SJCRH30 (cell line): Measurements from ENCODE around the gene FOXK2. TPM values are rescaled to one million over a fixed set of nuclear protein-coding genes. Genes with fewer than 3 reads are reported as not detected.

Source experiments
- DNase-seq, 2 experiments: peaks; one replicate each; pipeline ENCODE4 v3.0.0-alpha.2; 2015 to 2020
- H3K27ac ChIP-seq: fragments of 250-450 bp; sonication (Bioruptor Pico); 2 replicates; pipeline ENCODE4 v1.5.1; 2020; ENCODE audit warnings: mild to moderate bottlenecking, moderate library complexity
- H3K27me3 ChIP-seq: fragments of 250-450 bp; sonication (Bioruptor Pico); 2 replicates; pipeline ENCODE4 v1.5.1; 2020; ENCODE audit warnings: mild to moderate bottlenecking, moderate library complexity
- H3K36me3 ChIP-seq: fragments of 250-450 bp; sonication (Bioruptor Pico); 2 replicates; pipeline ENCODE4 v1.5.1; 2020; ENCODE audit warnings: mild to moderate bottlenecking, moderate library complexity
- H3K4me1 ChIP-seq: fragments of 250-450 bp; sonication (Bioruptor Pico); 2 replicates; pipeline ENCODE4 v1.5.1; 2020; ENCODE audit warnings: mild to moderate bottlenecking, moderate library complexity
- H3K4me3 ChIP-seq: fragments of 250-450 bp; sonication (Bioruptor Pico); 2 replicates; pipeline ENCODE4 v1.5.1; 2020; ENCODE audit warnings: mild to moderate bottlenecking, moderate library complexity
- H3K9me3 ChIP-seq: fragments of 250-450 bp; sonication (Bioruptor Pico); replicated peaks from 2 replicates; pipeline ENCODE4 v1.5.1; 2020; ENCODE audit warnings: mild to moderate bottlenecking, moderate library complexity
- total RNA-seq: library from RNA; depleted of rRNA; stranded (reverse); fragments of >200 nt; shearing (Covaris generic); gene quantifications from 2 replicates; pipeline ENCODE4 v1.2.3, GENCODE V29; 2014

The FOXK2 gene
- total RNA-seq, 1 experiment from 2014 or later: 95.0 TPM

DNA sequence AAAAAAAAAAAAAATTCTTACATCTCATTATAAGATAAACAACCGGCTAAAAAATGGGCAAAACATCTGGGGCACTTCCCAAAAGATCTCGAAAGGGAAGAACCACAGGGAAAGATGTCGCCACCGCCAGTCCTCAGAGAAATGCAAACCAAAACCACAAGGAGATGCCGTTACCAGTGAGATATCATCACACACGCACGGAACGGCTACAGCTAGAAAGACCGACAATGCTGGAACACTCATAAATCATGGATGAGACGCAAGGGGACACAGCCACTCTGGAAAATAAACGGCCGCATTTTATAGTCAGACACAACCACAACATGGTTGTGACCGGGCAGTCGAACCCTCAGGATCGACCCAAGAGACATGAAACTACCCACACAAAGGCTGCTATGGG, 104.2 kb downstream of the FOXK2 start:
- Histone ChIP-seq H3K4me1 (no peaks in the 10 kb centered on the region), H3K27ac (no peak overlapping the region), H3K9me3 (no peaks in the 10 kb centered on the region), H3K27me3 (no peaks in the 10 kb centered on the region), H3K4me3 (no peak overlapping the region), H3K36me3 (peaks cover 93% of the 10 kb centered on the region)
- no peak for DNase-seq

DNA sequence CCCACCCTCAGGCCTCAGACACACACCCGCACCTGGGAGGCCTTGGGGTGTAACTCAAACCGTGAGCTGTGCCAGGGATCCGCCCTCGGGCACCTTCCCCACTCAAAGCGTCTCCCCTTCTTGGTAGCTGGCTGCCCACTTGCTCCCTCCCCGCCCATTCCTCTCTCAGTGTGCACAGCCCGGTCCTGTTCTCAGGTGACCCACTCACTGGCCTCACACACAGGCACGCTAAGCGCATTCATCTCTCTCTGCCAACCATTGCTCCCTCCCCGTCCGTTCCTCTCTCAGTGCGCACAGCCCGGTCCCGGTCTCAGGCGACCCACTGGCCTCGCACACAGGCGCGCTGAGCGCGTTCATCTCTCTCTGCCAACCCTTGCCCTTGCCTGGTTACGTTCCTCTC, 107.9 kb downstream of the FOXK2 start:
- Histone ChIP-seq H3K4me1 (no peaks in the 10 kb centered on the region), H3K4me3 (no peak overlapping the region), H3K9me3 (no peaks in the 10 kb centered on the region), H3K27me3 (no peaks in the 10 kb centered on the region), H3K27ac (no peak overlapping the region), H3K36me3 (peaks cover 83% of the 10 kb centered on the region)
- DNase-seq: no peak

DNA sequence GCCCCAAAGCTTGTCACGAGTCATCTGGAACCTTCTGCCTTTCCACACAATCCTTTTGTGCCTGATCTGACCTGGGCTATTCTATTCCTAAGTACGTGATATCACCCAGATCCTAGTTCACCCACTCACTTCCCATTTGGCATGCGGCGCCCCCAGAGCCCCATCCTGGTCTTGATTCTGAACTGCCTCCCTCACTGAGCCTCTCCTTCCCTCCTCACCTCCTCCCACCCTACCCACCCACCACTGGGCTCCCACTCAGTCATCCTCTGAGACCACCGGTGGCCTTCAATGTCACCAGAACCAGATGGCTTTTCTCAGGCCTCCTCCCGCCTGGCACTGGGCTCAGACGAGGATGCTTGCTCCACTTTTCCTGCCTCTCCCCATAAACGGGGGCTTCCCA, 110.2 kb downstream of the FOXK2 start:
- no peaks in the 10 kb centered on the region for H3K4me1 ChIP-seq
- H3K36me3 ChIP-seq: peaks cover 76% of the 10 kb centered on the region
- no peak overlapping the region for H3K27ac ChIP-seq
- no peaks in the 10 kb centered on the region for H3K9me3 ChIP-seq
- DNase-seq: no peak
- H3K27me3 ChIP-seq: no peaks in the 10 kb centered on the region
- H3K4me3 ChIP-seq: no peak overlapping the region

DNA sequence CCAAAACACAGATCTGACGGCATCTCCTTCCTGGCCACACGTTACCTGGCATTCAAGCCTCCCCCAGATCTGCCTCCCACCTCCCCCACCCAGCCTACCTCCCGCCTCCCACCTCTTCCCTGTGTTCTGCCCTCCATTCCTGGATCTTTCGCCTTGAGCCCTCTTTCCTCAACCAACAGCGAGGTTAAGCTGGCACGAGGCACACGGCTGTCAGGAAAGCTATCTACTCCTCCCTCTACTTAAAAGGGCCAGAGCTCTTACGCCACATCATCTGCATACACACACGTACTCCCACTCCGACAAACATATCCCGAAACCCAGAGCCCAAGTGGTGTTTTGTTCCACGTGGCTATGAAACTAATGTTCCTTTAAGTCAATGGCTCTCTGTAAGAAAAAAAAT, 110.7 kb downstream of the FOXK2 start:
- Histone ChIP-seq H3K36me3 (peaks cover 72% of the 10 kb centered on the region), H3K4me3 (no peak overlapping the region)
- no peak for DNase-seq

DNA sequence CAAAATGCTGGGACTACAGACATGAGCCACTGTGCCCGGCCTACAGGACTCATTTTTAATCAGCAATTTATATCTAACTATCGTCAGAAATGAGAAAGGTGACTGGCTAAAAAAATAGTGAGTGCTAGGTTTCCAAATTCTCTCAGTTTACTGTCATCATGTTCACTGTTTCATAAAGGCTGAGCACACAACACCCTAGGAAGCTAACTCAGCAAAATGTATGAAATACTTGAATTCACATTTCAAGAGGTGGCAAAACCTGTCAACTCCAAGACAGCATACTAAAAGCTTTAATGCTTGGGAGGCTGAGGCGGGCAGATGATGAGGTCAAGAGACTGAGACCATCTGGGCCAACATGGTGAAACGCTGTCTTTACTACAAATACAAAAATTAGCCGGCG, 112.0 kb downstream of the FOXK2 start:
- H3K36me3 ChIP-seq: peaks cover 70% of the 10 kb centered on the region
- H3K27me3 ChIP-seq: no peaks in the 10 kb centered on the region
- H3K4me3 ChIP-seq: no peak overlapping the region
- H3K9me3 ChIP-seq: no peaks in the 10 kb centered on the region
- H3K27ac ChIP-seq: no peak overlapping the region
- no peak for DNase-seq
- no peaks in the 10 kb centered on the region for H3K4me1 ChIP-seq

More for the DNA sequence above, 110.7 kb downstream of the FOXK2 start:
- H3K9me3 ChIP-seq: no peaks in the 10 kb centered on the region
- no peaks in the 10 kb centered on the region for H3K27me3 ChIP-seq
- no peaks in the 10 kb centered on the region for H3K4me1 ChIP-seq
- H3K27ac ChIP-seq: no peak overlapping the region

DNA sequence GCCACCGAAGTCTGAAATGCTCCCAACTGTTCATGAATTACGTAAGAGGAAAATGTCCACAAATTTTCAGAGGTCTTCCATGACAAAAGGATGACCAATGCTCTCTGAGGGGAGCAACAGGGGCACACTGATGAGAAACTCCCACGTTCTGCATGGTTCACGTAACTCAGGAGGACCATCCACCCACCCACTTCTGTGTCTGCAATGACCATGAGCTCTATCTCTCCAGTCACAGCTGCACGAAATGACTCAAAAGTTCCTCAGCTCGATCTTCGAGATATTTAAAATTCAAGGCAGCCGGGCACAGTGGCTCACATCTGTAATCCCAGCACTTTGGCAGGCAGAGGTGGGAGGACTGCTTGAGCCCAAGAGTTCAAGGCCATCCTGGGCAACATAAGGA, 112.9 kb downstream of the FOXK2 start:
- DNase-seq: no peak
- H3K9me3 ChIP-seq: no peaks in the 10 kb centered on the region
- no peak overlapping the region for H3K4me3 ChIP-seq
- H3K27ac ChIP-seq: no peak overlapping the region
- H3K4me1 ChIP-seq: no peaks in the 10 kb centered on the region
- H3K27me3 ChIP-seq: no peaks in the 10 kb centered on the region
- H3K36me3 ChIP-seq: peaks cover 69% of the 10 kb centered on the region

DNA sequence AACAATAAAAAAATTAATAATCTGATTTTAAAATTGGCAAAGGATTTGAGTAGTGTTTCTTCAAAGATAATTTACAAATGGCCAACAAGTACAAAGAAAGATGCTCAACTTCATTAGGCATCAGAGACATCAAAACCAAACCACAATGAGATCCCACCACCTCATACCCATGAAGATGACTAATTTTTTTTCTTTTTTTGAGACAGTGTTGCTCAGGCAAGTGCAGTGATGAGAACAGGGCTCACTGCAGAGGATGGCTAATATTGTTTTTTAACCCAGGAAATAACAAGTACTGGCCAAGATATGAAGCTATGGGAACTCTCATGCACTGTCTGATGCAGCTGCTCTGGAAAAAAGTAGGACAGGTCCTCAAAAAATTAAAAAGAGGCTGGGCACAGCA, 113.8 kb downstream of the FOXK2 start:
- H3K9me3 ChIP-seq: no peaks in the 10 kb centered on the region
- H3K27ac ChIP-seq: no peak overlapping the region
- no peaks in the 10 kb centered on the region for H3K4me1 ChIP-seq
- H3K27me3 ChIP-seq: no peaks in the 10 kb centered on the region
- H3K36me3 ChIP-seq: peaks cover 65% of the 10 kb centered on the region
- no peak for DNase-seq
- H3K4me3 ChIP-seq: no peak overlapping the region

DNA sequence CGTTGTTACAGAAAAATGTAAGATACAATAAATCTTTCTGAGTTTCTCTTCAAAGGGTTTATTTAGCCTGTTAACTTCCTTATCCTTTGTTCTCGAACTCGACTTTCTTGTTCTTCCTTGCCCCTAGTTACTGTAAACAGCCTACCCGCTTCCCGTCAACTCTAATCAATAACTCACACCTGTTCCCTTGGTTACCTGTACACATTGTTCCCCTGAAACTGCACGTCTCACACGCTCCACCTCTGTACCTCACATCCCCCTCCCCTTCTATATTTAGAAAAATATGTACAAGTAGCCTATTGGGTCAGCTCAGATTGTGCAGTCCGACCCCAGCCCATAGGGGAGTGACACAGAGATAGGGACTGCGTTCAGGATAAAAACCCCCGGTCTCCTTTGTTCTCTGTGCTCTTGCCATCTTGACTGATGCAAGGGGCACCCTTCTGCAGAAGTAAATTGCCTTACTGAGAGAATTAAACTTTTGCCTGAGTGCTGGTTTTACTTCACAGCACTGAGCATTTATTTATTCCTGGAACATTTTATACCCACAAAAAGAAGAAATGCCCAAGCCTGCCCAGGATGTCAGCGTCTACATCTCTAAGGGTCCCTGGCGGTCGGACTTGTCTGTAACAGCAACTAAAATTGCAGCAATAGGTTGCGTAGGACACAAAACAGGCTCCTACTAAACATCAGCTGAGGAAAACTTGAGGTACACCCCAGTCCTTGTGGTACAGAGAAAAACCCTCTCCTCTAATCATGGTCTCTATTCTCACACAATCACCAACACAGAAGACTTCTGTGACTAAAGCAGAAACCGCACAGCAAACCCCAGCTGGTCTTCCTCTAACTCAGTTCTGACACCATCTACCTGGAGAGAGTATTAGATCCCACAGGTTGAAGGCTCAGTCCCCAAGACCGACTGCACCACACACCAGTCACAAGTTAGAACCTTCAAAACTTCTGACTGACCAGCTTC, 117.4 kb downstream of the FOXK2 start:
- H3K36me3 ChIP-seq: peaks cover 71% of the 10 kb centered on the region
- no peak for DNase-seq
- H3K4me3 ChIP-seq: no peak overlapping the region
- H3K4me1 ChIP-seq: no peaks in the 10 kb centered on the region
- no peak overlapping the region for H3K27ac ChIP-seq
- H3K9me3 ChIP-seq: no peaks in the 10 kb centered on the region
- H3K27me3 ChIP-seq: no peaks in the 10 kb centered on the region

DNA sequence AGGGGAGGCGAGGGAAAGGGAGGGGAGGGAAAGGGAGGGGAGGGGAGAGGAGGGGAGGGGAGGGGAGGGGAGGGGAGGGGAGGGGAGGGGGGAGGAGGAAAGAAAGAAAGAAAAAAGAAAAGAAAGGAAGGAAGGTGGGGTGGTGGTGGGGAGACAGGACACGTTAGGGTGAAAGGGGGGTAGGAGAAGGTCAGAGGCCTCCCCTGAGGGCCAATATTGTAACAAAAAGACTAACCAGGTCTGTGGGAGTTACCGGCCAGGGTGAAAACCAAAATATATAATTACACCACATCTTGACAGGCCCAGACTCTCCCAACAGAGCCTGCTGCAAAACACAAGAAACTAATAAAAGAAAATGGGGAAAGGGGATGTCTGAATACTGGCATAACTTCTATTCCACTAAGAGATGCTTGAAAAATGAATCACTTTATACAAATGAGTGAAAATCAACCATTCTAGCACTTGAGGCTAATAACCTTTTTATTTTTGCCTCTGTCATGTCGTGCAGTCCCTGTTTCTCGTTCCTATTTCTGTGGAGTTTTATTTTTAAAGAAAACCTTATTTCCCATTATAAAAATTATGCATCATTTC, 118.7 kb downstream of the FOXK2 start:
- Histone ChIP-seq H3K36me3 (peaks cover 73% of the 10 kb centered on the region), H3K27ac (no peak overlapping the region), H3K4me3 (no peak overlapping the region), H3K4me1 (no peaks in the 10 kb centered on the region), H3K27me3 (no peaks in the 10 kb centered on the region), H3K9me3 (no peaks in the 10 kb centered on the region)
- DNase-seq: no peak

DNA sequence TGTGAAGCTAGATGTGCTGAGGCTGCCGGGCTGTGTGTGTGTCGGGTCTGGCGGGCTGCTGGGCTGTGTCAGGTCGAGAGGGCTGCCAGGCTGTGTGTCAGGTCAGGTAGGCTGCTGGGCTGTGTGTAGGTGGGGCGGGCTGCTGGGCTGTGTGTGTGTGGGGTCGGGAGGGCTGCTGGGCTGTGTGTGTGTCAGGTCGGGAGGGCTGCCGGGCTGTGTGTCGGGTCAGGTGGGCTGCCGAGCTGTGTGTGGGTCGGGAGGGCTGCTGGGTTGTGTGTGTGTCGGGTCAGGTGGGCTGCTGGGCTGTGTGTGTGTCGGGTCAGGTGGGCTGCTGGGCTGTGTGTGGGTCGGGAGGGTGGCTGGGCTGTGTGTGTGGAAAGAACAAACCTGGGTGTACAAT, 120.1 kb downstream of the FOXK2 start:
- Histone ChIP-seq H3K4me3 (no peak overlapping the region), H3K36me3 (peaks cover 79% of the 10 kb centered on the region), H3K27ac (no peak overlapping the region), H3K27me3 (no peaks in the 10 kb centered on the region), H3K4me1 (no peaks in the 10 kb centered on the region), H3K9me3 (no peaks in the 10 kb centered on the region)
- no peak for DNase-seq

DNA sequence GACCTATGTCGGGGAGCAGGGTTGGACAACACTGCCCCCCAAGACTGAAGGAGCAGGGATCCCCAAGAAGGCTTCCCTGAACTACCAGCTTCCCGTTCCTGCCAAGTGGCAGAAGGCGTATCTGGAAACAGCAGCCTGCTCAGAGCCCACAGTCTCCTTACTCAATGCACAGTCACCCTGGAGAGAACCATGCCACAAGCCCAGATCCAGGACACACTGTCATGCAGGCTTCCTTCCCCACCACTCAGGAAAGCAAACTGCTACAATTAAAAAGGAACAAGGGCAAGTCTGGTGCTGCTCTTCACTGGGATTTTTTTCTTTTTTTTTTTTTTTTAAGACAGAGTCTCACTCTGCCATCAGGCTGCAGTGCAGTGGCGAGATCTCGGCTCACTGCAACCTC, 120.5 kb downstream of the FOXK2 start:
- H3K36me3 ChIP-seq: peaks cover 79% of the 10 kb centered on the region
- H3K9me3 ChIP-seq: no peaks in the 10 kb centered on the region

DNA sequence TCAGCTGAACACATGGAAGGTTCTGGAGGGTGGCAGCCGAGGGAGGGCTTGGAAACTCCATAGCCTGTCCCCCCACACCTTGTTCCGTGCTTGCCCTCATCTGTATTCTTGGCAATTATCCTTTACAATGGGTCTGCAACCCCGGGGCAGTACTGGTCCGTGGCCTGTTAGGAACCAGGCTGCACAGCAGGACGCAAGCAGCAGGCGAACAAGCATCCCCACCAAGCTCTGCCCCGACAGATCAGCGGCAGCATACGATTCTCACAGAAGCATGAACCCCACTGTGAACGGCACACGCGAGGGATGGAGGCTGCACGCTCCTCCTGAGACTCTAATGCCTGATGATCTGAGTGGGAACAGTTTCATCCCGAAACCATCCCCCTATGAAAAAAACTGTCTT, 122.5 kb downstream of the FOXK2 start:
- Histone ChIP-seq H3K4me3 (no peak overlapping the region), H3K4me1 (peaks cover 3% of the 10 kb centered on the region; the same call in 1 of the 2 replicates), H3K36me3 (peaks cover 70% of the 10 kb centered on the region)

More for the DNA sequence above, 120.5 kb downstream of the FOXK2 start:
- Histone ChIP-seq H3K4me1 (no peaks in the 10 kb centered on the region), H3K27me3 (no peaks in the 10 kb centered on the region), H3K4me3 (no peak overlapping the region), H3K27ac (no peak overlapping the region)
- DNase-seq: no peak

DNA sequence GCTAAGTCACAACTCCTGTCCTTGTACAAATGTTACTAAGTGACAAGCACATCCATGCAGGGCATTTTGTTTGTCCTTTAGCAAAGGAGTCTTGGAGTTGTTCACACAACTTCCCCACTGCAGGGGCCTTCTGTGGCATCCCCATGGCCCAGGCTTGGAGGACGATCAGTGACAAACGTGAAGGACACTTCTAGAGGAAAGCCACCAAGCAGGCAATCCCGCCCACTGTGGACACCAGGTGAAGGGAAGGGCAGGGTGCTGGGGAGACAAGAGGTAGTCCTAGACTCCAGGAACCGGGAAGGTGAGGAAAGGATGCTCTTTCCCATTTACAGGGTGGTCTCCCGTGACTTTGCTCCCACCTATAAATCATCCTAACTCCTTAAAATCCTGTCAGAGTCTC, 124.6 kb downstream of the FOXK2 start:
- no peak for DNase-seq
- no peak overlapping the region for H3K4me3 ChIP-seq

More for the DNA sequence above, 122.5 kb downstream of the FOXK2 start:
- H3K9me3 ChIP-seq: no peaks in the 10 kb centered on the region
- H3K27ac ChIP-seq: no peak overlapping the region
- no peak for DNase-seq
- H3K27me3 ChIP-seq: no peaks in the 10 kb centered on the region

DNA sequence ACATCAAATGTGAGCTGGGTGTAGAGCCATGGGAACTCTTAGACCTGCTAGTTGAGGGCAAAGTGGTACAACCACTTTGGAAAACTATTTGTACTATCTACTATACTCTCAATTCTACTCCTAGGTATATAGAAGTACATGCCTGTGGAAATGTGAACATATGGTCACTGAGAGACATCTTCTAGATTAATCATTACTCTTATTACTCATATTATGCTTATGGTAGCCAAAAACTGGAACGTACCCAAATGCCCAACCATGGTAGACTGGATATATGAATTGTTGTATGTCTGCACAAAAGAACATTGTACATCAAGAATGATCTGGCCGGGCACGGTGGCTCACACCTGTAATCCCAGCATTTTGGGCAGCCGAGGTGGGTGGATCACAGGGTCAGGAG, 126.0 kb downstream of the FOXK2 start:
- no peaks in the 10 kb centered on the region for H3K27me3 ChIP-seq

More for the DNA sequence above, 124.6 kb downstream of the FOXK2 start:
- H3K9me3 ChIP-seq: no peaks in the 10 kb centered on the region
- no peak overlapping the region for H3K27ac ChIP-seq
- H3K4me1 ChIP-seq: peaks cover 3% of the 10 kb centered on the region; the same call in 1 of the 2 replicates
- H3K36me3 ChIP-seq: peaks cover 56% of the 10 kb centered on the region
- no peaks in the 10 kb centered on the region for H3K27me3 ChIP-seq

DNA sequence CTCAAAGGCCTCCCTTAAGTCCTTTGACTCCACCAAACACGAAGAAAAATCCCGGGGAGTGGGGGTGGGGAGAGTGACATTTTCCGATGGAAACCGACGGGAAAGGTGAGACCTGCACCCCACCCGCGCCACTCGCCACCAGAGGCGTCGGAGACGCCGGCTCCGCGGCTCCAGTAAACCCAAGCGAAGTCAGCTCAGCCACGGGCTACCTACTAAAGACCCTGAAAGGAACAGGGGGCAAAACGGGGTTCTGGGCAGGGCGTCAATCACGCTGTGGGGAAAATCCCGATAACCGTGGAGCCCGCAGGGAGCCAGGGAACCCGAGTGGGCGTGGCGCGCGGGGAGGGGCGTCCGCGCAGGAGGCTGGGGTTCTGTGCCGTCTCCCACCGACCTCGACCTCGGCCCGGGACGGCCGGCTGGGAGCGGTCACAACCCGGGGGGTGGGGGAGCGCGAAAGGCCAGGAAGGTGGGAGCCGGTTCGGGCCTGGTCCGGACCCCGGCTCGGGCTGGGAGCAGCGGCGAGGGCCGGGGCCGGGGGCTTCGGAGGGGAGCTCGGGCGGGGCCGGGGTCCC, 128.1 kb downstream of the FOXK2 start:
- H3K27ac ChIP-seq: peak overlapping the region; percentile 61
- peak; percentile 55 to 65 for DNase-seq
- no peaks in the 10 kb centered on the region for H3K9me3 ChIP-seq
- peaks cover 26% of the 10 kb centered on the region for H3K36me3 ChIP-seq
- peaks cover 3% of the 10 kb centered on the region; the same call in 1 of the 2 replicates for H3K4me1 ChIP-seq
- no peaks in the 10 kb centered on the region for H3K27me3 ChIP-seq
- H3K4me3 ChIP-seq: peak overlapping the region; percentile 93

More for the DNA sequence above, 126.0 kb downstream of the FOXK2 start:
- Histone ChIP-seq H3K4me3 (no peak overlapping the region), H3K36me3 (peaks cover 46% of the 10 kb centered on the region), H3K27ac (no peak overlapping the region), H3K4me1 (peaks cover 3% of the 10 kb centered on the region; the same call in 1 of the 2 replicates), H3K9me3 (no peaks in the 10 kb centered on the region)
- no peak for DNase-seq
